H1 (cell line): ENCODE data around the gene GIPC1.

Source experiments
- BCL11A ChIP-seq, 2 experiments: IDR thresholded peaks; one replicate each; pipeline ENCODE4 v1.6.1; 2011; ENCODE audit warnings: low read depth in 2 of 2, low read length in 2 of 2, mild to moderate bottlenecking in 2 of 2
- CBX8 ChIP-seq: fragments of 300-800, 300-1000 bp; sonication (generic); IDR thresholded peaks from 2 replicates; pipeline ENCODE4 v1.7.1; 2016; ENCODE audit warnings: low read depth, low read length, borderline replicate concordance
- CREB1 ChIP-seq: IDR thresholded peaks from 2 replicates; pipeline ENCODE4 v1.6.1; 2012; ENCODE audit warnings: inconsistent platforms
- EP300 ChIP-seq, 2 experiments: IDR thresholded peaks; 1 replicate in 1 of 2; 2 replicates in 1 of 2; pipeline ENCODE4 v1.6.1; 2011 to 2012; ENCODE audit warnings: low read depth in 2 of 2, low read length in 2 of 2, mild to moderate bottlenecking in 2 of 2, borderline replicate concordance in 1 of 2, inconsistent platforms in 1 of 2, moderate library complexity in 1 of 2
- EZH2 ChIP-seq: fragments of 200-600 bp; sonication (generic); IDR thresholded peaks from 2 replicates; pipeline ENCODE4 v1.7.1; 2012; ENCODE audit warnings: low read depth, mild to moderate bottlenecking, moderate library complexity, low read length, inconsistent platforms; ENCODE audit not compliant: severe bottlenecking
- POLR2A ChIP-seq, 2 experiments: IDR thresholded peaks; 1 replicate in 1 of 2; 2 replicates in 1 of 2; pipeline ENCODE4 v1.6.1; 2011; ENCODE audit warnings: low read depth in 2 of 2, low read length in 2 of 2, mild to moderate bottlenecking in 2 of 2; ENCODE audit errors: control extremely low read depth in 1 of 2
- POLR2AphosphoS5 ChIP-seq: IDR thresholded peaks from 2 replicates; pipeline ENCODE4 v1.6.1; 2011; ENCODE audit warnings: low read depth, low read length
- POU5F1 ChIP-seq: IDR thresholded peaks from 2 replicates; pipeline ENCODE4 v1.6.1; 2011; ENCODE audit warnings: low read depth, mild to moderate bottlenecking, low read length, moderate library complexity
- SIN3A ChIP-seq, 2 experiments: IDR thresholded peaks in 1 of 2; conservative IDR thresholded peaks in 1 of 2; 2 replicates each; pipeline ENCODE4 v1.6.1; 2011 to 2012; ENCODE audit warnings: low read length in 2 of 2, improper control_type of control experiment in 1 of 2, low read depth in 1 of 2, mild to moderate bottlenecking in 1 of 2
- TEAD4 ChIP-seq: IDR thresholded peaks from 2 replicates; pipeline ENCODE4 v1.6.1; 2012; ENCODE audit warnings: low read depth, low read length, inconsistent platforms, mixed read lengths
- TF ChIP-seq, protein P1 (sequence below), 3 experiments: IDR thresholded peaks; 1 replicate in 2 of 3; 2 replicates in 1 of 3; pipeline versions ENCODE4 v1.5.1 to v1.6.1; 2011; ENCODE audit warnings: low read length in 3 of 3, mild to moderate bottlenecking in 3 of 3, inconsistent platforms in 2 of 3, low read depth in 1 of 3, moderate library complexity in 1 of 3; ENCODE audit not compliant: insufficient read depth in 1 of 3; ENCODE audit errors: control extremely low read depth in 1 of 3
- TF ChIP-seq, protein P2 (sequence below): IDR thresholded peaks from 2 replicates; pipeline ENCODE4 v1.6.1; 2011; ENCODE audit warnings: low read length, improper control_type of control experiment

DNA sequence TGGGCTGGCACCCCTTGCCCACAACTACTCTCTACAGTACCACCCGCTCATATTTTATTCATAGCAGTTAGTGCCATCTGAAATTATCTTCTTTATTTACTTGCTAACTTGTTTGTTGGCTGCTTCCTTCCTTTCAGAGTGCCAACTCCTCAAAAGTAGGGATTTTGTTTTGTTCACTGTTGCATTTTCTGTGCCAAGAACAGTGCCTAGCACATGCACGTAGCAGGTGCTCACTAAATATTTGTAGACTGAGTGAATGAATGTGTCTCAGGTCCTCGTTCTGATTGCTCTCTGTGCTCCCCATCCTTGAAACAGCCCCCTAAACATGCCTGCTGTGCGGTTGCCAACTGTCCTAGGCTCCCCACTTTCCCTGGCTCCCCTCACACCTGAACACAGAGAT, 1.5 kb downstream of the GIPC1 start:
- no peak for TF ChIP-seq POU5F1
- TF ChIP-seq, protein P1, sequence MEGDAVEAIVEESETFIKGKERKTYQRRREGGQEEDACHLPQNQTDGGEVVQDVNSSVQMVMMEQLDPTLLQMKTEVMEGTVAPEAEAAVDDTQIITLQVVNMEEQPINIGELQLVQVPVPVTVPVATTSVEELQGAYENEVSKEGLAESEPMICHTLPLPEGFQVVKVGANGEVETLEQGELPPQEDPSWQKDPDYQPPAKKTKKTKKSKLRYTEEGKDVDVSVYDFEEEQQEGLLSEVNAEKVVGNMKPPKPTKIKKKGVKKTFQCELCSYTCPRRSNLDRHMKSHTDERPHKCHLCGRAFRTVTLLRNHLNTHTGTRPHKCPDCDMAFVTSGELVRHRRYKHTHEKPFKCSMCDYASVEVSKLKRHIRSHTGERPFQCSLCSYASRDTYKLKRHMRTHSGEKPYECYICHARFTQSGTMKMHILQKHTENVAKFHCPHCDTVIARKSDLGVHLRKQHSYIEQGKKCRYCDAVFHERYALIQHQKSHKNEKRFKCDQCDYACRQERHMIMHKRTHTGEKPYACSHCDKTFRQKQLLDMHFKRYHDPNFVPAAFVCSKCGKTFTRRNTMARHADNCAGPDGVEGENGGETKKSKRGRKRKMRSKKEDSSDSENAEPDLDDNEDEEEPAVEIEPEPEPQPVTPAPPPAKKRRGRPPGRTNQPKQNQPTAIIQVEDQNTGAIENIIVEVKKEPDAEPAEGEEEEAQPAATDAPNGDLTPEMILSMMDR (IDR thresholded peaks at IDR 0.05; ENCODE audit: control extremely low read depth in 1 of 3, insufficient read depth in 1 of 3, low read depth in 1 of 3, low read length in 3 of 3): no peak
- TF ChIP-seq, protein P2, sequence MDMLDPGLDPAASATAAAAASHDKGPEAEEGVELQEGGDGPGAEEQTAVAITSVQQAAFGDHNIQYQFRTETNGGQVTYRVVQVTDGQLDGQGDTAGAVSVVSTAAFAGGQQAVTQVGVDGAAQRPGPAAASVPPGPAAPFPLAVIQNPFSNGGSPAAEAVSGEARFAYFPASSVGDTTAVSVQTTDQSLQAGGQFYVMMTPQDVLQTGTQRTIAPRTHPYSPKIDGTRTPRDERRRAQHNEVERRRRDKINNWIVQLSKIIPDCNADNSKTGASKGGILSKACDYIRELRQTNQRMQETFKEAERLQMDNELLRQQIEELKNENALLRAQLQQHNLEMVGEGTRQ: no peak
- no peak for TF ChIP-seq EP300 (IDR thresholded peaks at IDR 0.05; ENCODE audit: borderline replicate concordance in 1 of 2, low read depth in 2 of 2, low read length in 2 of 2)
- TF ChIP-seq POLR2AphosphoS5: no peak
- TF ChIP-seq CBX8: no peak
- no peak for TF ChIP-seq POLR2A (IDR thresholded peaks at IDR 0.05; ENCODE audit: control extremely low read depth in 1 of 2, low read depth in 2 of 2, low read length in 2 of 2)
- no peak for TF ChIP-seq SIN3A (conservative IDR thresholded peaks at IDR 0.05 in 1 of 2, IDR thresholded peaks at IDR 0.05 in 1 of 2; ENCODE audit: low read depth in 1 of 2, low read length in 2 of 2)
- TF ChIP-seq CREB1: no peak
- no peak for TF ChIP-seq TEAD4
- TF ChIP-seq EZH2: no peak
- TF ChIP-seq BCL11A (IDR thresholded peaks at IDR 0.05; ENCODE audit: low read depth in 2 of 2, low read length in 2 of 2): no peak
